Fibroblast of lung (primary cell): Measurements from ENCODE around the gene SPATS2L. TPM values are rescaled to one million over a fixed set of nuclear protein-coding genes. Genes with fewer than 3 reads are reported as not detected.

ENCODE experiments used
- DNase-seq, 2 donors: peaks; one replicate each; pipeline versions ENCODE4 v3.0.0 to v3.0.0-alpha.2; 2010; ENCODE audit warnings: low read depth in 2 of 2
- H2AFZ ChIP-seq: 2 replicates; pipeline ENCODE4 v1.5.1; 2012; ENCODE audit warnings: low read length, control low read depth, inconsistent platforms
- H3K27ac ChIP-seq: 2 replicates; pipeline ENCODE4 v1.5.1; 2011; ENCODE audit warnings: low read length, control low read depth; ENCODE audit not compliant: insufficient read depth
- H3K27me3 ChIP-seq: 2 replicates; pipeline ENCODE4 v1.5.1; 2011; ENCODE audit warnings: mild to moderate bottlenecking, low read length; ENCODE audit not compliant: control insufficient read depth, insufficient read depth
- H3K36me3 ChIP-seq: 2 replicates; pipeline ENCODE4 v1.5.1; 2011; ENCODE audit warnings: low read length; ENCODE audit not compliant: control insufficient read depth, insufficient read depth
- H3K4me1 ChIP-seq: 2 replicates; pipeline ENCODE4 v1.5.1; 2011; ENCODE audit warnings: low read length; ENCODE audit not compliant: control insufficient read depth, insufficient read depth; ENCODE audit errors: extremely low read depth
- H3K4me2 ChIP-seq: 2 replicates; pipeline ENCODE4 v1.5.1; 2011; ENCODE audit warnings: low read length, control low read depth; ENCODE audit not compliant: insufficient read depth; ENCODE audit errors: extremely low read depth
- H3K4me3 ChIP-seq, 4 experiments: fragments of 200-600 bp in 1 of 4; sonication (generic) in 1 of 4; replicated peaks in 1 of 4; 2 replicates each; pipeline ENCODE4 v1.5.1; 2011 to 2016; ENCODE audit warnings: low read length in 4 of 4, low read depth in 3 of 4, mild to moderate bottlenecking in 3 of 4, control low read depth in 2 of 4, inconsistent platforms in 1 of 4, mixed read lengths in 1 of 4; ENCODE audit not compliant: insufficient read depth in 1 of 4; ENCODE audit errors: control extremely low read depth in 1 of 4
- H3K79me2 ChIP-seq: 2 replicates; pipeline ENCODE4 v1.5.1; 2012; ENCODE audit warnings: mild to moderate bottlenecking, low read length, inconsistent platforms; ENCODE audit not compliant: control insufficient read depth, insufficient read depth
- H3K9ac ChIP-seq: 2 replicates; pipeline ENCODE4 v1.5.1; 2011; ENCODE audit warnings: mild to moderate bottlenecking, low read length, control low read depth; ENCODE audit not compliant: insufficient read depth
- H3K9me3 ChIP-seq: 2 replicates; pipeline ENCODE4 v1.5.1; 2012; ENCODE audit warnings: low read depth, low read length; ENCODE audit not compliant: control insufficient read depth, insufficient read depth
- H4K20me1 ChIP-seq: 2 replicates; pipeline ENCODE4 v1.5.1; 2011; ENCODE audit warnings: low read length; ENCODE audit not compliant: control insufficient read depth, insufficient read depth; ENCODE audit errors: extremely low read depth
- EZH2 ChIP-seq: IDR thresholded peaks from 2 replicates; pipeline ENCODE4 v1.5.1; 2012; ENCODE audit warnings: low read length, control low read depth, mild to moderate bottlenecking; ENCODE audit errors: missing control alignments
- polyA plus RNA-seq, 2 donors: library from polyadenylated mRNA; depleted of rRNA in 1 of 2; stranded (reverse) in 1 of 2; unstranded in 1 of 2; fragments of >200 nt; gene quantifications; 2 replicates each; pipeline ENCODE4 v1.2.1, GENCODE V29; 2011 to 2012; ENCODE audit warnings: missing spikeins in 1 of 2
- total RNA-seq: library from RNA; depleted of rRNA; stranded (reverse); fragments of >200 nt; gene quantifications from 2 replicates; pipeline ENCODE4 v1.2.1, GENCODE V29; 2014
- TF ChIP-seq, protein P1 (sequence below), 2 donors: IDR thresholded peaks in 1 of 2; conservative IDR thresholded peaks in 1 of 2; 1 replicate in 1 of 2; 2 replicates in 1 of 2; pipeline ENCODE4 v1.5.1; 2011 to 2012; ENCODE audit warnings: low read length in 2 of 2, control low read depth in 1 of 2, inconsistent platforms in 1 of 2, low read depth in 1 of 2, mild to moderate bottlenecking in 1 of 2

Gene SPATS2L
- total and polyA plus RNA-seq, 2 donors (not counting 1 experiment from before 2014, with no cell fraction given): 73.8 to 291 TPM

DNA sequence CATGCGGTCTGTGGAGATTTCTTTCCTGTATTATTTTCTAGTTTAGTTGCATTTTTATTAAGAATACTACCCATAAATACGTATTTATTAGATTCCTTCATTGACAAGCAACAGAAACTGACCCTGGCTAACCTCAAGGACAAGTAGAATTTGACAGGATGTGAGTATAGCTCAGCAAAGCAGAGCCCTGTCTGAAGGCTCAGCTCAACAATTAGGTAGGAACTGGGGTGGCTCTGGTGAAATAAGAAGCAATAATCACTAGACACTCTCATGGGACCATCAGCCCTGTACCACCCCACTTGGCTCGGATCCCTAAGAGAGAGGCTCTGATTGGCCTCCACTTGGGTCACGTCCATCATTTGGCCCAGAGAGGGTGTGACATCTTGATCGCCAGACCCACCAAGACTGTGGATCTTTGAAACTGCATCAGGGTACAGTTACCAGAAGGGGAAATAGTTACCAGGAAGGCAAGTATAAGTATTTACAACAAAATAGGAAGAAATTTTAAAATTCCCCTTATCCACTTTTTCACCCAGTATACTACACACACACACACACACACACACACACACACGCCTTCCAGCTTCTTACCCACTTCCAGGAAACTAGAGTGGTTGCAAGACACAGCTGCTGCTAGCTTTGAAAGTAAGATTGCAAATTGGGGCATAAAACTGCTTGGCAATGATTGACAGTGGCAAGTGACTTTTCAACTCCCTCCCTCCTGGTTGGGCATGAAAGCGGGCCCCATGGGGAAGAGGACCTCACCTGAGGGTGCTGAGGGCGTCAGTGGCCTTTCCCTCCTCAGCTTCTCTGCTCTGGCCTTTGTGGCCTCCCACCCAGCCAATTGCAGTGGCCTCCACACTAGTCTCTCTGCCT lies 161.6 kb downstream of the SPATS2L start:
- no peak overlapping the region for H3K4me2 ChIP-seq
- no peaks in the 10 kb centered on the region for H3K4me1 ChIP-seq
- H3K27me3 ChIP-seq: no peaks in the 10 kb centered on the region
- H3K27ac ChIP-seq: no peak overlapping the region
- TF ChIP-seq, protein P1, sequence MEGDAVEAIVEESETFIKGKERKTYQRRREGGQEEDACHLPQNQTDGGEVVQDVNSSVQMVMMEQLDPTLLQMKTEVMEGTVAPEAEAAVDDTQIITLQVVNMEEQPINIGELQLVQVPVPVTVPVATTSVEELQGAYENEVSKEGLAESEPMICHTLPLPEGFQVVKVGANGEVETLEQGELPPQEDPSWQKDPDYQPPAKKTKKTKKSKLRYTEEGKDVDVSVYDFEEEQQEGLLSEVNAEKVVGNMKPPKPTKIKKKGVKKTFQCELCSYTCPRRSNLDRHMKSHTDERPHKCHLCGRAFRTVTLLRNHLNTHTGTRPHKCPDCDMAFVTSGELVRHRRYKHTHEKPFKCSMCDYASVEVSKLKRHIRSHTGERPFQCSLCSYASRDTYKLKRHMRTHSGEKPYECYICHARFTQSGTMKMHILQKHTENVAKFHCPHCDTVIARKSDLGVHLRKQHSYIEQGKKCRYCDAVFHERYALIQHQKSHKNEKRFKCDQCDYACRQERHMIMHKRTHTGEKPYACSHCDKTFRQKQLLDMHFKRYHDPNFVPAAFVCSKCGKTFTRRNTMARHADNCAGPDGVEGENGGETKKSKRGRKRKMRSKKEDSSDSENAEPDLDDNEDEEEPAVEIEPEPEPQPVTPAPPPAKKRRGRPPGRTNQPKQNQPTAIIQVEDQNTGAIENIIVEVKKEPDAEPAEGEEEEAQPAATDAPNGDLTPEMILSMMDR (conservative IDR thresholded peaks at IDR 0.05 in 1 of 2, IDR thresholded peaks at IDR 0.05 in 1 of 2; ENCODE audit: low read depth in 1 of 2, low read length in 2 of 2): no peak
- no peak for TF ChIP-seq EZH2
- H3K79me2 ChIP-seq: no peaks in the 10 kb centered on the region
- DNase-seq: no peak
- H3K9ac ChIP-seq: no peak overlapping the region
- H4K20me1 ChIP-seq: no peaks in the 10 kb centered on the region
- H3K4me3 ChIP-seq: no peak overlapping the region
- H3K9me3 ChIP-seq: no peaks in the 10 kb centered on the region
- peaks cover 21% of the 10 kb centered on the region for H3K36me3 ChIP-seq
- no peak overlapping the region for H2AFZ ChIP-seq

DNA sequence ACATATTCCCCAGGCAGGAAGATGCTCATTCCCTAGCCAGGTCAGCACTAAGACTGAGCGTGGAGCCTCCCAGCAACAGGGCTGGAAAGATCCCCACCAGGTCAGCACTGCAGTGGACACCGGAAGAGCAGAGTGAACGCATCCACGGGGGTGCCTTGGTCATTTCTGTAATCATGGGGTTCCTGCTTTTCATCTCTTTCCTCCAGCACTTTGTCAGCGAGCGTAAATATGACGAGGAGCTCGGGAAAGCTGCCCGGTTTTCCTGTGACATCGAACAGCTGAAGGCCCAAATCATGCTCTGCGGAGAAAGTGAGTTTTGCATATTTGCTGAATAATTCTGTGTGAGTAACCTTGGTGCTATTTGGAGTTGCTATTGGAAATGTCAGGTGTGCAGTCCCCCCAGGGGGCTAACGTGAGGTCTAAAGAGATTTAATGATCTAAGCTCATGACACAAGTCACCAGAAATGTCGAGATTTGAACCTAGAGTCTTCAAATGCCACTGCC lies 163.3 kb downstream of the SPATS2L start:
- Histone ChIP-seq H3K27ac (no peak overlapping the region), H3K4me1 (no peaks in the 10 kb centered on the region), H2AFZ (no peak overlapping the region), H4K20me1 (no peaks in the 10 kb centered on the region), H3K79me2 (no peaks in the 10 kb centered on the region), H3K4me3 (no peak overlapping the region), H3K36me3 (peaks cover 23% of the 10 kb centered on the region), H3K9me3 (no peaks in the 10 kb centered on the region), H3K27me3 (no peaks in the 10 kb centered on the region), H3K9ac (no peak overlapping the region), H3K4me2 (no peak overlapping the region)
- TF ChIP-seq EZH2: no peak
- TF ChIP-seq, protein P1 (conservative IDR thresholded peaks at IDR 0.05 in 1 of 2, IDR thresholded peaks at IDR 0.05 in 1 of 2; ENCODE audit: low read depth in 1 of 2, low read length in 2 of 2): no peak
- peak in 1 of 2 donors; percentile 63 for DNase-seq

DNA sequence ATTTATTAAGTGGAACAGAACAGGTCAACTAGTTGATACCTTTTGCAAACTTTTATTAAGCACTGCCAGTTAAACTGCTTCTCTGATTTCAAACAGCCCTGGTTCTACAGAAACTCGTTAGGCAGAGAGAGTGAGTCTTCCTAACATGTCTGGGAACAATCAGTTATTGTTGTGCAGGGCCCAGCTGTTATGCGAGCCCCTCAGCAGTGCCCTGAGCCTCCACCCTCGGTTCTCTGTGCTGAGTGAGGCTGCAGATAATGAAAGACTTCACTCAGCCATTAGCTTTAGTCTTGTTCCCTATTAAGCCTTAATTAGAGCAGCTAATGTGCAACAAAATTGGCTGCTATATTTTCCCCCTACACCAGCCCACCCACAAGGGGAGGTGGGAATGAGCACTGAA lies 163.7 kb downstream of the SPATS2L start:
- TF ChIP-seq EZH2: no peak
- Histone ChIP-seq H3K79me2 (no peaks in the 10 kb centered on the region), H2AFZ (no peak overlapping the region), H3K9ac (no peak overlapping the region), H4K20me1 (no peaks in the 10 kb centered on the region), H3K4me1 (no peaks in the 10 kb centered on the region), H3K27me3 (no peaks in the 10 kb centered on the region), H3K4me2 (no peak overlapping the region), H3K9me3 (no peaks in the 10 kb centered on the region), H3K27ac (no peak overlapping the region), H3K4me3 (no peak overlapping the region), H3K36me3 (peaks cover 25% of the 10 kb centered on the region)
- DNase-seq: no peak
